Kasumi-1 (cell line): ENCODE results near the gene ADI1.
A peak's percentile ranks its signal among the peaks of the same experiment; 100 is the strongest.

ENCODE experiments used
- DNase-seq, 2 experiments: peaks; one replicate each; lab custom pipeline; 2025; lab: John Stamatoyannopoulos, UW

ADI1 gene

GRCh38 chr2:3519255-3520205 is at the start of gene ADI1:
ADI1 (minus strand) TSS chr2:3519531; CDS start chr2:3519487, 44 bp downstream.
- peak; percentile 72 for DNase-seq

- DNase-seq, result no peak
Measured at GRCh38 chr2:3566806-3567205, 47.5 kb upstream of the ADI1 start.

- DNase-seq, result no peak
Measured at GRCh38 chr2:3565117-3565516, 45.8 kb upstream of the ADI1 start.

- DNase-seq, result no peak
Measured at GRCh38 chr2:3563521-3563976, 44.2 kb upstream of the ADI1 start.

- peak; percentile 95 to 96 for DNase-seq
Measured at GRCh38 chr2:3558205-3559014, 39.1 kb upstream of the ADI1 start, which contains the start of gene RNASEH1. RNASEH1 (minus strand) TSS chr2:3558333; CDS start chr2:3558260, 73 bp downstream.

GRCh38 chr2:3557639-3558204 is 38.4 kb upstream of the ADI1 start:
- DNase-seq, result no peak

GRCh38 chr2:3553946-3554345 is 34.6 kb upstream of the ADI1 start:
- no peak for DNase-seq

GRCh38 chr2:3547915-3548314 is 28.6 kb upstream of the ADI1 start:
- no peak for DNase-seq

GRCh38 chr2:3545788-3546478 is 26.6 kb upstream of the ADI1 start:
- DNase-seq, result no peak

- no peak for DNase-seq
Measured at GRCh38 chr2:3543023-3543683, 23.8 kb upstream of the ADI1 start.

GRCh38 chr2:3542107-3542506 is 22.8 kb upstream of the ADI1 start:
- no peak for DNase-seq

GRCh38 chr2:3539836-3540235 is 20.5 kb upstream of the ADI1 start:
- DNase-seq, result peak in 1 of 2 experiments; percentile 7

- peak; percentile 76 to 86 for DNase-seq
Measured at GRCh38 chr2:3536682-3537632, 17.6 kb upstream of the ADI1 start.

GRCh38 chr2:3535794-3536681 is 16.7 kb upstream of the ADI1 start:
- DNase-seq, result peak; percentile 53 to 68

- no peak for DNase-seq
Measured at GRCh38 chr2:3535467-3535793, 16.1 kb upstream of the ADI1 start.

- no peak for DNase-seq
Measured at GRCh38 chr2:3534251-3534814, 15.0 kb upstream of the ADI1 start.

GRCh38 chr2:3533836-3534235 is 14.5 kb upstream of the ADI1 start:
- no peak for DNase-seq

GRCh38 chr2:3532941-3533340 is 13.6 kb upstream of the ADI1 start:
- DNase-seq, result no peak
